Glomerular visceral epithelial cell (primary cell): ENCODE measurements around the gene NXPH2.

ENCODE experiments used
- DNase-seq: peaks from one replicate; pipeline ENCODE4 v3.0.0-alpha.2; 2016; ENCODE audit errors: extremely low spot score

NXPH2 gene

DNA sequence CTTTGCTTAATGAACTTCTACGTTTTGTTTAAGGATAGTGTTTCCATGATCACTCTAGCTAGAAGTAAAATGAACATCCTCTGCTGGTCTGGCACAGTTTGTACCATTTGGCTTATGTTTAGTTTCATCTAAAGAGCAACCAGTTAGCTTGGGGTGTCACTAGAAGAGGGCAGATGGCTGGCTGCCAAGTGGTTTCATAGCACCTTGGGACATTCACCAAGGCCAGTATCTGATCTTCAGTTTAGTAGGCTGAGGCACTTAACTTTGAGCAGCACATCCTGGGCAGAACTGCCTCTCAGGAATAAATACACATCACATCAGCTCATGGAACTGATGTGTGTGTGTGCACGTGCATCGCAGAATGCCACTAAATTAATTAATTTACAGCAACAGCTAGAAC is 68.4 kb downstream of the NXPH2 start:
- no peak for DNase-seq

GRCh38 chr2:138708682-138709241 is 71.4 kb downstream of the NXPH2 start:
- DNase-seq: no peak

- peak; percentile 53 for DNase-seq
These were observed 72.7 kb downstream of the NXPH2 start for GRCh38 chr2:138707392-138708074.

- DNase-seq: no peak
These were observed 76.9 kb downstream of the NXPH2 start for GRCh38 chr2:138703242-138703641.

- no peak for DNase-seq
These were observed 79.5 kb downstream of the NXPH2 start for GRCh38 chr2:138700716-138701115.

DNA sequence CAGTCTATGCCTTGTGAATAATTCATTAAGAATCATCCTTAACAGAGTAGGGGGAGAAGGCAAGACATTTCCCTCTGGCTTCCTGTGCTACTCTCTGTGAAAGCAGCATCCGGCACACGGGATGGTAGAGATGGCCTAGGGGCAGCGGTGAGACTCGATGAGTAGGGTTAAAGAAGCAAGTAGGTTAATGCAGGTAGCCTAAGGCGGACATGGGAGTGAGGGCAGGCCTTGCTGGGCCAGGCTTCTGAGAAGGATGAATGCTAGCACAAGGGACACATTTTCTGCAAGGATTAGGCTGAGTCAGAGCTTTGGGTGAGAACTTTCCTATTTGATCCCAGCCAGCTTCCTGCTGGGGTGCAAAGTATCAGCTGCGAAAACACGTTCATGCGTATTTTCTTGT is 80.8 kb downstream of the NXPH2 start:
- no peak for DNase-seq

DNA sequence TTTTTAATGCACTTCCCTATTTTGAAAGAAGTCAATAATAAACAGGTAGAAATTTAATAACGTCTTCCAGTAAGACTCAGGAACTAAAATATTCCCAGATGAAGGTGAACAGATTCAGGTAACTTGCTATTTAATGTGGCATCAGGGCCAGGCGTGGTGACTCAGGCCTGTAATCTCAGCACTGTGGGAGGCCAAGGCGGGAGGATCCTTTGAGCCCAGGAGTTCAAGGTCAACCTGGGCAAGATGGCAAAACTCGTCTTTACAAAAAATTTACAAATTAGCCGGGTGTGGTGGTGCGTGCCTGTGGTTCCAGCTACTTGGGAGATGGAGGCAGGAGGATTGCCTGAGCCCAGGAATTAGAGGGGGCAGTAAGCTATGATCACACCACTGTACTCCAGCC is 81.8 kb downstream of the NXPH2 start:
- no peak for DNase-seq

GRCh38 chr2:138691667-138692066 is 88.5 kb downstream of the NXPH2 start:
- DNase-seq: no peak

GRCh38 chr2:138689705-138690104 is 90.5 kb downstream of the NXPH2 start:
- no peak for DNase-seq

- DNase-seq: no peak
These were observed 98.0 kb downstream of the NXPH2 start for GRCh38 chr2:138682163-138682562.

DNA sequence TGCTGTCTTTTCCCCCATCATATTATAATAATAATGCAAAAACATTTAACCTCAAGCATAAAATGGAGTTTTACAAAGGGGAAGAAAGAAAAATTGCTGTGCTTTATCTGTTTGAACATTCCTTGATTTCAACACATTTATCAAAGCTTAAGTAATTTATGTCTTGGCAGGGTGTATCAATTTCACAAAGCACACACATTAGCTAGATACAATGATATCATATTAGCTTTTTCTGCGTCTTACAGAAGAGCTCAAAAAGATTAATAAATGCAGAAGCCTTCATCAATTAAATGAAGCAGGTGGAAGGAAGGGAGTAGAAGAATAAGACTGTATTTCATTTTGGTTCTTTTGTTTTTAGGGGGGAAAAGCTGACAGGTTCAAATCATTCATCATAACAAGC is 103.0 kb downstream of the NXPH2 start:
- no peak for DNase-seq

GRCh38 chr2:138676619-138677021 is 103.6 kb downstream of the NXPH2 start:
- no peak for DNase-seq

- no peak for DNase-seq
These were observed 108.6 kb downstream of the NXPH2 start for GRCh38 chr2:138671566-138671965.

DNA sequence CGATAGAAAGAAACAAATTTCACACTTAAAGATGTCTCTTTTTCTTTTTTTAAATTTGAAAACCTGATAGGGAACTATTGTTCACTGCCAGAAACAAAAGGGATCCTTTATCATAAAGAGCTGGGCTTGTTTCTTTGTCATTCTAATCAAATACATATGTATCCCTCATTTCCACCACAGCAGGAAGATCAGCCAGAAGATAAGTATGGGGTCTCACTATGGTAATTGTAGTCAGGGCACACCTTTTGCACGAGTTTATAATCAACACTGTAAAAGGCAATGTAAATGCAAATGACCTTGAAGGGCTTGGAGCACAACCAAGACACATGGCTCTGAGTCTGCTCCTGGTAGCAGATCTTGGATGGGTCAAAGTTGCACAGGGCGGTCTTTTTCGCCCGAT is 109.5 kb downstream of the NXPH2 start:
- DNase-seq: no peak

DNA sequence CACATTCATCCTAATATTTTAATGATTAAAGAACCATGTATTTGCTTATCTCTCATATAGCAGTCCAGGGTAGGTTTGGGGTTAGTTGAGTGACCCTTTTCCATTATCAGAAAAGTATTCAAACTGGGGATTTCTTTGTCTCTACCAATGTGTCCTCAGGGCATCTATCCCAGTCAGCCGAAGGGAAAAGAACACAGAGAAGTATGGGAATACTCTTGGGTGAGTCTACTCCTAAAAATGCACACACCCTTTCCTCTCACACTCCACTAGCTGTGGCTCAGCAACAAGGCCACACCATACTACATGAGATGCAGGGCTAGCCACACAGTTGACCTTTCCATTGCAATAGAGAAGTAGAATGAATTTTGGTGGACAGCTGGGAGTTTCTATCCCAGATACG is 114.3 kb downstream of the NXPH2 start:
- no peak for DNase-seq

DNA sequence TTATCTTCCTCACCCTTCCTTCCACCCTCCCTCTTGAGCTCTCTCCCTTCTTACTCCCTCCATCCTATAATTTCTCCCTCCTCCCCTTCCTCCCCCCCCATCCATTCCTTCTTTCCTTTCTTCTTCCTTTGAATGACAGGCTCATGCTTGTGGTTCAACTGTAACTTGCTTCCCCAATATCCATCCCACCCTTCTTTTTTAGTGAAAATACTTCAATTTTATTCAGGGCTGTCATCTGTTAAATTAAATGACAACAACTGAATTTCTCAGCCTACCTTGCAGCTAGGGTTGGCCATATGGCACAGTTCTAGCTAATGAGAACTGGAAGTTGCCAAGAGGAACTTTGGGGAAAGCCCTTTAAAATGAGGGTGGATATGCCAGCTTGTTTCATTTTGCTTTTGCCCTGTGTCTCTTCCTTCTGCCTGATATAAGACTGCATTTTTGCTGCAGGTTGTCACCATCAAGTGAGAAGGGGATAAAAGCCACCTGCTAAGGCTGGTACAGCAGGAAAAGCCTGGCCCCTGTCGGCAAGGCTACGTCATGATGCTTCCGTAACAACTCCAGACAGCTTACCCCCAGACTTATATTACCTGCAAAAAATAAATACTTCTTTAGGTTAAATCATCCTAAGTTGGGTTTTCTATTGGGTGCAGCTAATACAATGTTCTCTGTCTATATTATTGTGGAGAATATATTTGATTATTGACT is 121.8 kb downstream of the NXPH2 start:
- DNase-seq: peak; percentile 18

DNA sequence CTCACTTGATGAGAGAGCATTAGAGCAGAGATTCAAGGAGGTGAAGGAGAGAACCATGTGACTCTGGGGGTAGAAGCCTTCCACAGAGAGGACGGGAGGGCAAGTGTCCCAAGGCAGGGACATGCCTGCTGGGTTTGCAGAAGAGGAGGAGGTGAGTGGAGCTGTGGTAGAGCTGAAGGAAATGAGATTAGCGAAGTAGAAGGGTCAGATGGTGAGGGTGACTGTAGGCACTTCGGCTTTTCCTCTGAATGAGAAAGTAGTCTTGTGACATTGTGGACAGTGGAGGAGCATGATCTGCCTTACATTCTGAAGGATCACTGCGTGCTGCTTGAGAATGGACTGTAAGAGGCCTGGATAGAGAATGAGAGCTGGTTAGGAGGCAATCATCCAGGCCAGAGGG is 126.0 kb downstream of the NXPH2 start:
- DNase-seq: no peak

DNA sequence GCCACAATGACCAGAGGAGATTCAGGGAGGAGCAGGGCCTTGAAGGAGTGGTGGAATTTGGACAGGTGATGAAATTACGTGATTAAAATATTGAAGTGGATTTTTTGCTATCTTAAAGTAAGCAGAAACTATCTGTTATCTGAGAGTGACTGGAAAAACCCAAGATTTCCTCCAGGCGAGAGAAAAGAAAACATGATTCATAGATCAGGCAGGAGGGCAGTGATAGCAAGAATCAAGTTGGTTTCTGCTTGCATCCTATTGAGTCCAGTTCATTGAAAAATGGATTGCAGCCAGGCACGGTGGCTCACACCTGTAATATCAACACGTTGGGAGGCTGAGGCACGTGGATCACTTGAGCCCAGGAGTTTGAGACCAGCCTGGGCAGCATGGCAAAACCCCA is 127.8 kb downstream of the NXPH2 start:
- no peak for DNase-seq

DNA sequence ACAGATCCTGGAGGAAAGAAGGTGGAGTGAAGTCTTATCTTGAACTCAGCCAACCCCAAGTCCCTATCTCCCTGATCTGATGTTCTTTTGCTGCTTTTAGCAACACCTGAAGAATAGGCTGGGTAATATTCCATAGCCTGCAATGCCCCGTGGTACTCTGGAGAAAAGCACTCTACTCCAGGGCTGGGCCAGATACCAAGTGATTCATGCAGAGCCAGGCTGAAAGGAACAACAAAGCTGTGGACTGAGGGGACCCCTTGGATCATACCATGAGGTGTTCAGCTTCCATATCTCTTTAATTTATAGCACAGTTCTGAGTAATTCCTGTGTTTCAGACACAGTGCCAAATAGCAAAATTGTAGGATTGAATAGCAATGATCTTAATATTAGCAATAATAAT is 130.6 kb downstream of the NXPH2 start:
- DNase-seq: no peak

DNA sequence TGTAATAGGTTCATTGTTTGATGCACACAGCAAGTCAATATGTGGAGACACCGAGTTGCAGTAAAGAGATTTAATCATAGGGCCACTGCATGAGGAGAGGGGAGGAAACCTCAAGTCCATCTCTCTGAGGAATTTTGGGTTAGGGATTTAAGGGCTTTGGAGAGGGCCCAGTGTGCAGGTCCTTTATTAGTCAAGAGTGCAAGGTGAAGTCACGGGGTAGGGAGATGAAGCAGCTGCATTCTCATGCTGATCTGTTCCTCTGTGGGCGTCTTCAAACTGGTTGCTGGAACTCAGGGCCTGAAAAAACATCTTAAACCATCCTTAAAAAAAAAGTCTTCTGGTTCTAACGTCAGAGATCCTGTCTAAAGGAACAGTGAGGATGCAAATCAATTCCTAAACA is 131.6 kb downstream of the NXPH2 start:
- no peak for DNase-seq

- peak; percentile 16 for DNase-seq
These were observed 135.4 kb downstream of the NXPH2 start for GRCh38 chr2:138644776-138645175.

GRCh38 chr2:138640921-138641676 is 139.1 kb downstream of the NXPH2 start:
- peak; percentile 14 for DNase-seq

DNA sequence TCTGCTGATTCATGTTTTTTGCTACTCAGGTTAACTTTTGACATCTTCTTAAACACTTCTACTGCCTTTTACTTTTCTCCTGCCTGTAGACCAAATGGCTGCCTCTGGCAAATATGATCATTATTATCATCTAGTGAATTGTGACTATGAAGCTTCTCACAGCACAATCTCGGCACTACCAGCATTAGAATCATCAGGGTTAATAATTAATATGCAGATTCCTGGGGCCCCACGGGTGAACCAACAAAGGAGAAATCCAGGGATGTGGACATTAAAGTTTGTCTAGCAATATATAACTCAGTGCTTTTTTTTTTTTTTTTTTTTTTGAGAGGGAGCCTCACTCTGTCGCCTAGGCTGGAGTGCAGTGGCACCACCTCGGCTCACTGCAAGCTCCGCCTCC is 142.5 kb downstream of the NXPH2 start:
- no peak for DNase-seq
